GM18867 (cell line): ENCODE data around the gene ANKRD40.

Source experiments
- ATAC-seq: cut with Tn5 transposase; IDR thresholded peaks from one replicate; pipeline ENCODE4 v1.9.1; 2021; ENCODE audit warnings: mild to moderate bottlenecking, moderate library complexity; ENCODE audit not compliant: unreplicated experiment

ANKRD40 gene

DNA sequence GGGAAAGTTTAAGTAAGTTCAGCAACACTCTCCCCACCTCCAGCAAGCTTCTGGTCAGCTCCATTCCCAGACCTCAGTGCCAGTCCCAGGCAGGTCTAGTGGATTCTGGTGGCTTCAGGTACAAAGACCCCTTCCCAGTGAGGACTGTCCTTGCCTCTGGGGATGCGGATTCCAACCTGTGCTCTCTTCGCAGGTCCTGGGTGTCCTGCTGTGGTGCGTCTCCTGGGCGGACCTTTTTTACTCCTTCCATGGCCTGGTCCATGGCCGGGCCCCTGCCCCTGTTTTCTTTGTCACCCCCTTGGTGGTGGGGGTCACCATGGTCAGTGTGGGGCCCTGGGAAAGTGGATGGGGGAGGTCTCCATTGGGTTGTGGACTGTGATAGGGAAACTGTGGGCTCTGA lies 51.2 kb downstream of the ANKRD40 start:
- ATAC-seq = no peak

- no peak for ATAC-seq
Measured at GRCh38 chr17:50653738-50654137, 54.0 kb downstream of the ANKRD40 start.

- no peak for ATAC-seq
Measured at GRCh38 chr17:50651661-50652060, 56.1 kb downstream of the ANKRD40 start.

DNA sequence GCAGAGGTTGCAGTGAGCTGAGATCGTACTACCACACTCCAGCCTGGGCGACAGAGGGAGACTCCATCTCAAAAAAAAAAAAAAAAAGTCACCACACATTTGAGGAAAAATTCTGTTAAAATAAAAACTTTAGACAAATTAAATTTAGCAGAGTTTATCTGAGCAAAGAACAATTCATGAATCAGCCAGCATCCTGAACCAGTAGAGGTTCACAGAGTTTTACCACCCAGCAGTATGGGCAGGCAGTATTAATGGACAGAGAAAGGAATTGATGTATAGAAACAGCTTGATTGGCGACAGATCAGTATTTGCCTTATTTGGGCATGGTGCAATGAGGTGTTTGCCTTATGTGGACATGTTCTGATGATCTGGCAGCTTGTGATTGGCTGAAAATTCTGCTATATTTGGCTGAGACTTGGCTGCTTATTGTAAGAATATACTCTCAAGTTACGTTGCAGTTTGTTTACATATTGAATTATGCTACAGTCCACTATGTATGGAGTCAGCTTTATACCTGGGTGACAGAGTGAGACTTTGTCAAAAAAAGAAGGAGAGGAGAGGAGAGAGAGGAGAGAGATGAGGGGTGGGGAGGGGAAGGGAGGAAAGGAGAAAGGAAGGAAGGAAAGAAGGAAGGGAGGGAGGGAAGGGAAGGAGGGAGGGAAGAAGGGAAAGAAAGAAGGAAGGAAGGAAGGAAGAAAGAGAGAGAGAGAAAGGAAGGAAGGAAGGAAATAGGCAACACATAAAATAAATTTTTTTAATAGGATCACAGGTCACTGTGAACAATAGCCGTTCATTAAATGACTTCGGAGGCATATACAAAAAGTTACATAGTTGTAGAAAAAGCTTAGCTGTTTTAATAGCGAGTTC lies 58.4 kb downstream of the ANKRD40 start:
- ATAC-seq = no peak

DNA sequence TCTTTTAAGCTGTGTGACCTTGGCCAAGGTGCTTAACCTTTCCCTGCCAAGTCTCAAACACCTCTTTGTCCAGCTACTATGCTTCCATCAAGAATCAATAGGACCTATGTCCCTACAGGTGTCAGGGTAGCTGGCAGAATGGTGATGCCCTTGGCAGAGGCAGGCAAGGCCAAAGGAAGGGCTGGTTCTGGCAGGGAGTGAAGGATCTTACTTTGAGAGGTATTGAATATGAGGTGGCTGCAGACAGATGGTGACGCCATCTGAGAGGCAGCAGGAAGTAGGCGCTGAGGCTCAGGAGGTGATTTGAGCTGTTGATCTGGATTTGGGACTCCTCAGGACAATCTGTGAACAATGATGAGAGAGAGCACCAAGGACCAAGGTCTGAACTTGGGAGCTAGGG lies 60.5 kb downstream of the ANKRD40 start:
- no peak for ATAC-seq

- no peak for ATAC-seq
Measured at GRCh38 chr17:50645748-50646682, 61.7 kb downstream of the ANKRD40 start.
